ENCODE results near the gene GPATCH3. TPM values are rescaled to one million over a fixed set of nuclear protein-coding genes. Genes with fewer than 3 reads are reported as not detected.

Gene GPATCH3
- polyA plus RNA-seq, 1 of the 3 experiments (the other 2 are of a cell fraction) = 11.1 TPM

DNA sequence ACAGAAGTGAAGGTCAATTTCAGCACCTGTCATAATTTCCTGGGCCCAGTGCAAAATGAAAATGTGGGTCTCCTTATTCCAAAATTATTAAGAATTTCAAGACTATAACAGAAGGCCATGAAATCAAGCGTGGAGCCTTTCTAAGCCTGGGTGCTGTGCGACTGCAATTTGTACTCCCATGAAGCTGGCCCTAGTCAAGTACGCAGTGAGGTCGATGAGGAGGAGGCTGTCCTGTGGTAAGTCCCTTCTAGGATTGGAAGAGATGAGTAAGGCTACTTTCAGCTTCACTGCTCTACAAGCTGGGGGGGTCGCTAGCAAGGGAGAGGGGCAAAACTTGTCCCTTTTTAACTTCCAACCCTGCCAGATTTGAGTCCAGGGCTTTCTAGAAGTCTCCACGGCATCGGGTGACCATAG, 20.9 kb upstream of the GPATCH3 start:
- ChIA-PET CTCF (no interaction called here), POLR2A (interaction anchor here (1.3 to 1.4 kb wide), 2 partner anchors 21 to 31 kb away, joined by 4 to 7 read pairs; partner anchors contain the start of genes GPATCH3 and GPN2)
- no peak for DNase-seq
- Histone ChIP-seq H3K4me2 (peak overlapping the region; percentile 54), H3K4me1 (ENCODE audit: control insufficient read depth in 1 of 2, insufficient read depth in 2 of 2, low read depth in 1 of 2, low read length in 1 of 2) (peaks cover 13 to 16% of the 10 kb centered on the region in 2 experiments; a peak in 1 of 4 replicates), H3K9me3 (no peaks in the 10 kb centered on the region), H3F3A (replicated peaks; ENCODE audit: insufficient read depth) (no peaks in the 10 kb centered on the region), H2AFZ (ENCODE audit: low read depth) (peak overlapping the region; percentile 92), H3K27me3 (ENCODE audit: insufficient read depth) (no peaks in the 10 kb centered on the region), H3K27ac (ENCODE audit: low read depth in 2 of 2, low read length in 1 of 2) (peak overlapping the region; percentile 53 to 78; a peak in 3 of 4 replicates), H3K79me2 (ENCODE audit: insufficient read depth) (peaks cover 37% of the 10 kb centered on the region), H3K4me3 (ENCODE audit: low read depth in 2 of 2, low read length in 1 of 2) (peak overlapping the region; percentile 69 to 80), H3K9me2 (no peaks in the 10 kb centered on the region), H4K20me1 (ENCODE audit: insufficient read depth) (peaks cover 10% of the 10 kb centered on the region; the same call in 1 of the 2 replicates), H3K36me3 (replicated peaks in 1 of 2; ENCODE audit: control insufficient read depth in 1 of 2, insufficient read depth in 2 of 2, low read length in 1 of 2) (peaks cover 11 to 17% of the 10 kb centered on the region in 2 experiments), H3K9ac (no peak overlapping the region)
- TF ChIP-seq POLR2AphosphoS5 (IDR thresholded peaks at IDR 0.05; ENCODE audit: low read depth, low read length) = no peak
- TF ChIP-seq USF2 (IDR thresholded peaks at IDR 0.05; ENCODE audit: borderline replicate concordance, low read depth, low read length) = no peak
- TF ChIP-seq SIN3A (IDR thresholded peaks at IDR 0.05; ENCODE audit: borderline replicate concordance, low read depth, low read length) = no peak
- TF ChIP-seq, protein P1, sequence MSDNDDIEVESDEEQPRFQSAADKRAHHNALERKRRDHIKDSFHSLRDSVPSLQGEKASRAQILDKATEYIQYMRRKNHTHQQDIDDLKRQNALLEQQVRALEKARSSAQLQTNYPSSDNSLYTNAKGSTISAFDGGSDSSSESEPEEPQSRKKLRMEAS (IDR thresholded peaks at IDR 0.05; ENCODE audit: low read depth) = no peak
- TF ChIP-seq REST (IDR thresholded peaks at IDR 0.05; ENCODE audit: low read depth, low read length) = no peak
- TF ChIP-seq FOXM1 (IDR thresholded peaks at IDR 0.05; ENCODE audit: low read depth) = no peak
- TF ChIP-seq NRF1 (IDR thresholded peaks at IDR 0.05; ENCODE audit: low read depth, low read length) = no peak
- peak in 1 of 2 experiments; percentile 74; a peak in 2 of 4 replicates for TF ChIP-seq EP300 (IDR thresholded peaks at IDR 0.05; ENCODE audit: borderline replicate concordance in 1 of 2, low read depth in 1 of 2, low read length in 1 of 2)
- 29% methylated on average over 7 of the region's 7 CpGs for WGBS (ENCODE audit: low lambda C conversion rate)

DNA sequence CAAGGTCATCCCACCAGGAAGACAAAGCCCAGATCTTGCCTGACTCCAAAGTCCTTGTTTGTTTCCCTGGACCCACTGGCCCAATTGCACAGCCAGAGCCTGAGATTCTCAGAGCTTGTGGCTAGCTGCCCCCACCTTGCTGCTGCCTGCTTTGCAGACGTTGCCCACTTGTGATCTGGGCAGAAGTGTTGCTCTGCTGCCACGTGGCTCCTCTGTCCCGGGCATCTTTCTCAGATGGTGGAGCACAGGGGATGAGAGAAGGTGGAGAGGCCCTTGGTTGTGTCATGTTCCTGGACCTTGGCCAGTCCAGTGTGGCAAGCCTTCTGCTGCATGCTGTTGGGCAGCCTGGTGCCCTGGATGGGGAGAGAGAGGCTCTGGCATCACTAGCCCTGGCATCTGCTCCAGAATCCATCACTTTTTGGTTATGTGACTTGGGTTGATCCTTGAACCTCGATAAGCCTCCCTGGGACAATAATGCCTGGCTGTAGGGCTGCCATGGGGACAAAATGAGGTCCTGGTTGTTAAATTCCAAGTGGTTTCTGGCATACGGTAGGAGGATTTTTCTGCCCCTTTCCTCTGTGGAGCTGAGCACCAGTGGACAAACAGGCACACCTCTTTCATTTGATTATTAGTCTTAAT, 15.1 kb upstream of the GPATCH3 start:
- H3K9me3 ChIP-seq = no peaks in the 10 kb centered on the region
- ChIA-PET CTCF (no interaction called here), POLR2A (no interaction called here)
- H3K36me3 ChIP-seq (replicated peaks in 1 of 2; ENCODE audit: control insufficient read depth in 1 of 2, insufficient read depth in 2 of 2, low read length in 1 of 2) = no peaks in the 10 kb centered on the region
- H3K27ac ChIP-seq (ENCODE audit: low read depth in 2 of 2, low read length in 1 of 2) = no peak overlapping the region
- peaks cover 0 to 8% of the 10 kb centered on the region in 2 experiments; a peak in 1 of 4 replicates for H3K4me1 ChIP-seq (ENCODE audit: control insufficient read depth in 1 of 2, insufficient read depth in 2 of 2, low read depth in 1 of 2, low read length in 1 of 2)
- no peaks in the 10 kb centered on the region for H3K9me2 ChIP-seq
- no peak overlapping the region for H3K9ac ChIP-seq
- no peak overlapping the region for H3K4me3 ChIP-seq (ENCODE audit: low read depth in 2 of 2, low read length in 1 of 2)
- no peaks in the 10 kb centered on the region for H3K79me2 ChIP-seq (ENCODE audit: insufficient read depth)
- DNase-seq = no peak
- H3F3A ChIP-seq (replicated peaks; ENCODE audit: insufficient read depth) = no peaks in the 10 kb centered on the region
- H4K20me1 ChIP-seq (ENCODE audit: insufficient read depth) = no peaks in the 10 kb centered on the region
- H3K27me3 ChIP-seq (ENCODE audit: insufficient read depth) = no peaks in the 10 kb centered on the region; the same call in 1 of the 2 replicates
- no peak overlapping the region for H3K4me2 ChIP-seq
- WGBS (ENCODE audit: low lambda C conversion rate) = 55% methylated on average over 2 of the region's 5 CpGs
- no peak overlapping the region for H2AFZ ChIP-seq (ENCODE audit: low read depth)
- no peak for TF ChIP-seq ELF1 (IDR thresholded peaks at IDR 0.05)
- TF ChIP-seq RCOR1 (IDR thresholded peaks at IDR 0.05; ENCODE audit: low read length) = no peak
- no peak for TF ChIP-seq TEAD4 (IDR thresholded peaks at IDR 0.05; ENCODE audit: borderline replicate concordance, insufficient read depth)
- TF ChIP-seq CHD2 (IDR thresholded peaks at IDR 0.05; ENCODE audit: low read length, partially characterized antibody) = no peak
- no peak for TF ChIP-seq RXRA (IDR thresholded peaks at IDR 0.05; ENCODE audit: borderline replicate concordance, low read depth)
- TF ChIP-seq, protein P2, sequence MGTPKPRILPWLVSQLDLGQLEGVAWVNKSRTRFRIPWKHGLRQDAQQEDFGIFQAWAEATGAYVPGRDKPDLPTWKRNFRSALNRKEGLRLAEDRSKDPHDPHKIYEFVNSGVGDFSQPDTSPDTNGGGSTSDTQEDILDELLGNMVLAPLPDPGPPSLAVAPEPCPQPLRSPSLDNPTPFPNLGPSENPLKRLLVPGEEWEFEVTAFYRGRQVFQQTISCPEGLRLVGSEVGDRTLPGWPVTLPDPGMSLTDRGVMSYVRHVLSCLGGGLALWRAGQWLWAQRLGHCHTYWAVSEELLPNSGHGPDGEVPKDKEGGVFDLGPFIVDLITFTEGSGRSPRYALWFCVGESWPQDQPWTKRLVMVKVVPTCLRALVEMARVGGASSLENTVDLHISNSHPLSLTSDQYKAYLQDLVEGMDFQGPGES (IDR thresholded peaks at IDR 0.05; ENCODE audit: low read depth, low read length) = no peak
- no peak for TF ChIP-seq TAF1 (IDR thresholded peaks at IDR 0.05; ENCODE audit: borderline replicate concordance, low read depth, low read length)
- TF ChIP-seq ZBTB33 (IDR thresholded peaks at IDR 0.05; ENCODE audit: borderline replicate concordance, low read depth) = no peak
- TF ChIP-seq USF2 (IDR thresholded peaks at IDR 0.05; ENCODE audit: borderline replicate concordance, low read depth, low read length) = no peak
- TF ChIP-seq GATA2 (CRISPR knock-in tag; IDR thresholded peaks at IDR 0.05) = no peak

All from SK-N-SH (cell line).